Adrenal gland (tissue), 5 donors: Measurements from ENCODE around the gene GALNTL6.

Experiments used
- CTCF ChIP-seq, 6 experiments: fragments of 450-650 bp in 4 of 6; fragments of 200-600 bp in 2 of 6; sonication (generic) in 1 of 6; IDR thresholded peaks; 1 replicate in 5 of 6; 2 replicates in 1 of 6; pipeline versions ENCODE4 v1.5.1 to v1.8.0; 2016 to 2021; ENCODE audit warnings: antibody characterized with exemption in 6 of 6, mild to moderate bottlenecking in 2 of 6, moderate library complexity in 1 of 6
- POLR2A ChIP-seq, 2 donors: fragments of 450-650 bp; IDR thresholded peaks; one replicate each; pipeline ENCODE4 v1.6.1; 2017; ENCODE audit warnings: antibody characterized with exemption in 2 of 2, mild to moderate bottlenecking in 2 of 2, moderate library complexity in 1 of 2
- donor health status: DM: no; HTN: no; CAD: no.

GRCh38 chr4:172125443-172125842 lies 312.2 kb downstream of the GALNTL6 start:
- TF ChIP-seq CTCF (IDR thresholded peaks at IDR 0.05) (no peak), POLR2A (IDR thresholded peaks at IDR 0.05) (no peak)
